Chondrocyte (in vitro differentiated cells): ENCODE data around the gene MGAT3. TPM values are rescaled to one million over a fixed set of nuclear protein-coding genes. Genes with fewer than 3 reads are reported as not detected.
"Not testable (repeated sequence)": the region's sequence is repeated elsewhere in the genome, so short reads cannot be mapped to it uniquely, and the experiment has no call there.

Experiments
- DNase-seq: peaks from one replicate; pipeline ENCODE4 v3.0.0; 2021; ENCODE audit warnings: mixed read lengths, low spot score
- H3K27ac Mint-ChIP-seq: one replicate; pipeline ENCODE4 v1.8.0; 2021; ENCODE audit warnings: mild to moderate bottlenecking, moderate library complexity, mixed read lengths; ENCODE audit not compliant: unreplicated experiment
- H3K27me3 Mint-ChIP-seq: 2 replicates; pipeline ENCODE4 v1.8.0; 2021; ENCODE audit warnings: low read depth, mixed read lengths
- H3K36me3 Mint-ChIP-seq: 2 replicates; pipeline ENCODE4 v1.8.0; 2021; ENCODE audit warnings: low read depth, mixed read lengths
- H3K4me1 Mint-ChIP-seq: 2 replicates; pipeline ENCODE4 v1.8.0; 2021; ENCODE audit warnings: low read depth, mild to moderate bottlenecking, mixed read lengths
- H3K4me3 Mint-ChIP-seq: one replicate; pipeline ENCODE4 v1.8.0; 2021; ENCODE audit warnings: mild to moderate bottlenecking, moderate library complexity, mixed read lengths; ENCODE audit not compliant: unreplicated experiment
- H3K9me3 Mint-ChIP-seq: 2 replicates; pipeline ENCODE4 v1.8.0; 2021; ENCODE audit warnings: low read depth, mixed read lengths
- total RNA-seq: library from RNA; stranded (reverse); gene quantifications from 3 replicates; pipeline ENCODE4 v1.2.1, GENCODE V29; 2021
- TF ChIP-seq, protein P1 (sequence below): fragments of 200-600 bp; sonication (generic); IDR thresholded peaks from 2 replicates; pipeline ENCODE4 v1.5.0; 2021; ENCODE audit warnings: antibody characterized with exemption, mild to moderate bottlenecking, moderate library complexity

The MGAT3 gene
- total RNA-seq, 1 donor from 2014 or later, result 6.1 TPM

DNA sequence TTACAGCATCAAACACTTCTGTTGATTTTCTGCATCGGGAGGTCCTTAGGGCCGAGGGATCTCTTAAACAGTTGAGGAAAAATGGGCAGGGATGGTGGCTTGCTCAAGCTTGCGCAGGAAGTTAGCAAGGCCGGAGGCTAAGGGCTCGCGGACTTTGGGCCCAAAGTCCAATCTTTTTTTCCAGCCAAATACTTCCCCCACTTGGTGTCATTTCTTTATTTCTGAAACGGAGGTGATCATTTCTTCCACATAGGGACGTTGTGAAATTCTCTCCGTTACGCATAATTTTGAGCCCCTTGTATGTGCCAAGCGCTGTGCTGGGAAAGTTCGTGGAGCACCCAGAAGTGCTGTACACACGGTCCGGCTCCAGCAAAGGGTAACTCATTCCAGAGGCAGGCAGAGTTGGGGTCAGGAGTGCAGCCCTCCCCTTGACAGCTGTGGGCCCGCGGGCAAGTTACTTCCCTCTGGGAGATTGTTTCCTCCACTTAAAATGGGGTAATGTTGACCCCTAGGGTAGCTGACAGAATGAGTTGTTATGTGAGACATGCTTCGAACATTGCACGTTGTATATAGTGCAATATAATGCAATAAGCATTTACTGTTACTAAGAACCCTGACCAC is 46.1 kb downstream of the MGAT3 start:
- no peak for DNase-seq
- peaks cover 19% of the 10 kb centered on the region for H3K36me3 Mint-ChIP-seq
- peaks cover 17% of the 10 kb centered on the region for H3K4me1 Mint-ChIP-seq
- H3K9me3 Mint-ChIP-seq, result no peaks in the 10 kb centered on the region
- peak overlapping the region; percentile 98 for H3K4me3 Mint-ChIP-seq
- TF ChIP-seq, protein P1, sequence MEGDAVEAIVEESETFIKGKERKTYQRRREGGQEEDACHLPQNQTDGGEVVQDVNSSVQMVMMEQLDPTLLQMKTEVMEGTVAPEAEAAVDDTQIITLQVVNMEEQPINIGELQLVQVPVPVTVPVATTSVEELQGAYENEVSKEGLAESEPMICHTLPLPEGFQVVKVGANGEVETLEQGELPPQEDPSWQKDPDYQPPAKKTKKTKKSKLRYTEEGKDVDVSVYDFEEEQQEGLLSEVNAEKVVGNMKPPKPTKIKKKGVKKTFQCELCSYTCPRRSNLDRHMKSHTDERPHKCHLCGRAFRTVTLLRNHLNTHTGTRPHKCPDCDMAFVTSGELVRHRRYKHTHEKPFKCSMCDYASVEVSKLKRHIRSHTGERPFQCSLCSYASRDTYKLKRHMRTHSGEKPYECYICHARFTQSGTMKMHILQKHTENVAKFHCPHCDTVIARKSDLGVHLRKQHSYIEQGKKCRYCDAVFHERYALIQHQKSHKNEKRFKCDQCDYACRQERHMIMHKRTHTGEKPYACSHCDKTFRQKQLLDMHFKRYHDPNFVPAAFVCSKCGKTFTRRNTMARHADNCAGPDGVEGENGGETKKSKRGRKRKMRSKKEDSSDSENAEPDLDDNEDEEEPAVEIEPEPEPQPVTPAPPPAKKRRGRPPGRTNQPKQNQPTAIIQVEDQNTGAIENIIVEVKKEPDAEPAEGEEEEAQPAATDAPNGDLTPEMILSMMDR, result no peak
- no peaks in the 10 kb centered on the region for H3K27me3 Mint-ChIP-seq
- peak overlapping the region; percentile 79 for H3K27ac Mint-ChIP-seq

DNA sequence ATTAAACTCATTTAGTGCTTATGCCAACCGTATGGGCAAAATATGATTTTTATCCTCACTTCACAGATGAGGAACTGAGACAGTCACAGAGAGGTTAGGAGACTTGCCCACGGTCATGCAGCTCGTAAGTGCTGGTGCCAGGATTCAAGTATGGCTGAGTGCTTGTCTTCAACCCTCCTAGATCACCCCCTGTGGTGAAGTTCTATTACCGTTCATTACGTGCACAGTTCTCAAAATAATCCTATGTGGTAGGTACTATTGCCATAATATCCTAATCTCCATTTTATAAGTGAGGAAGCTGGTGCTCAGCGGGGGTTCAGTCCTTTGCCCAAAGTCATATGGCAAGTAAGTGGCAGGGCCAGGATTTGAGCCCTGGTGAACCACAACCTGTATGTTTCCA is 46.8 kb downstream of the MGAT3 start:
- Mint-ChIP-seq H3K27me3 (no peaks in the 10 kb centered on the region), H3K27ac (peak overlapping the region; percentile 79), H3K4me3 (peak overlapping the region; percentile 98), H3K9me3 (no peaks in the 10 kb centered on the region), H3K4me1 (peaks cover 17% of the 10 kb centered on the region), H3K36me3 (peaks cover 19% of the 10 kb centered on the region)
- TF ChIP-seq, protein P1, result no peak
- DNase-seq, result no peak

- Mint-ChIP-seq H3K9me3 (no peaks in the 10 kb centered on the region), H3K4me3 (no peak overlapping the region), H3K27ac (peak overlapping the region; percentile 79), H3K36me3 (peaks cover 19% of the 10 kb centered on the region), H3K4me1 (peaks cover 17% of the 10 kb centered on the region), H3K27me3 (no peaks in the 10 kb centered on the region)
- no peak for DNase-seq
- TF ChIP-seq, protein P1, result no peak
These were observed 47.3 kb downstream of the MGAT3 start for GRCh38 chr22:39504071-39504470.

- Mint-ChIP-seq H3K36me3 (peaks cover 27% of the 10 kb centered on the region), H3K27ac (peak overlapping the region; percentile 11), H3K4me1 (peaks cover 12% of the 10 kb centered on the region)
- not testable (repeated sequence) for H3K4me3 Mint-ChIP-seq, H3K27me3 Mint-ChIP-seq, DNase-seq, H3K9me3 Mint-ChIP-seq
These were observed 50.2 kb downstream of the MGAT3 start for GRCh38 chr22:39507021-39507420.

GRCh38 chr22:39508393-39508792 is 51.6 kb downstream of the MGAT3 start:
- H3K27ac Mint-ChIP-seq, result peak overlapping the region; percentile 49
- H3K4me3 Mint-ChIP-seq, result no peak overlapping the region
- no peaks in the 10 kb centered on the region for H3K9me3 Mint-ChIP-seq
- H3K36me3 Mint-ChIP-seq, result peaks cover 30% of the 10 kb centered on the region
- TF ChIP-seq, protein P1, result no peak
- H3K27me3 Mint-ChIP-seq, result no peaks in the 10 kb centered on the region
- peaks cover 5% of the 10 kb centered on the region for H3K4me1 Mint-ChIP-seq
- DNase-seq, result no peak

DNA sequence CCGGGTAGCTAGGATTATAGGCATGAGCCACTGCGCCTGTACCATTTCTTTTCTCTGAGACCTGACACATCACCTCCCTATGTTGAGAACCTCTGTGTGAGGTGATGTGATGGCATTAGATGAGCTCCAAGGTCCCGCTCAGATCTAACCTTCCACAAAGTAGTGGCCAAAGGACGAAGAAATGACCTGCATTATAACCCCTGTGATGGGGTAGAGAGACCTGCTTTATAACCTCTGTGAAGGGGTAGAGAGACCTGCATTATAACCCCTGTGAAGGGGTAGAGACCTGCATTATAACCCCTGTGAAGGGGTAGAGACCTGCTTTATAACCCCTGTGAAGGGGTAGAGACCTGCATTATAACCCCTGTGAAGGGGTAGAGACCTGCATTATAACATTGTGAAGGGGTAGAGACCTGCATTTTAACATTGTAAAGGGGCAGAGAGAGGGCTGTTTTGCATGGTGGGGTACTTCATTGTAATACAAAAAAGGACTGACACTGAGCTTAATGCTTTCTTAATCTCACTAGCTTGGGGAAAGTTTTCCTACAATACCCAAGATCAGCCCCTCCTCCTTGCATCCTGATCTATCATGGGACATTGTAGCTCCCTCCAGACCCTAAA is 53.8 kb downstream of the MGAT3 start:
- no peak overlapping the region for H3K4me3 Mint-ChIP-seq
- peaks cover 33% of the 10 kb centered on the region for H3K36me3 Mint-ChIP-seq

More for the DNA sequence above, 53.8 kb downstream of the MGAT3 start:
- no peaks in the 10 kb centered on the region for H3K4me1 Mint-ChIP-seq
- no peaks in the 10 kb centered on the region for H3K9me3 Mint-ChIP-seq
- H3K27ac Mint-ChIP-seq, result no peak overlapping the region
- TF ChIP-seq, protein P1, result no peak
- H3K27me3 Mint-ChIP-seq, result no peaks in the 10 kb centered on the region
- DNase-seq, result no peak
